ENCODE data around the gene DNPH1. TPM values are rescaled to one million over a fixed set of nuclear protein-coding genes. Genes with fewer than 3 reads are reported as not detected.

Gene DNPH1
- total and polyA plus RNA-seq, 9 of the 15 experiments (the other 6 are each of a cell fraction or from before 2014, with no cell fraction given), result 7.3 to 300 (median 68.7) TPM

DNA sequence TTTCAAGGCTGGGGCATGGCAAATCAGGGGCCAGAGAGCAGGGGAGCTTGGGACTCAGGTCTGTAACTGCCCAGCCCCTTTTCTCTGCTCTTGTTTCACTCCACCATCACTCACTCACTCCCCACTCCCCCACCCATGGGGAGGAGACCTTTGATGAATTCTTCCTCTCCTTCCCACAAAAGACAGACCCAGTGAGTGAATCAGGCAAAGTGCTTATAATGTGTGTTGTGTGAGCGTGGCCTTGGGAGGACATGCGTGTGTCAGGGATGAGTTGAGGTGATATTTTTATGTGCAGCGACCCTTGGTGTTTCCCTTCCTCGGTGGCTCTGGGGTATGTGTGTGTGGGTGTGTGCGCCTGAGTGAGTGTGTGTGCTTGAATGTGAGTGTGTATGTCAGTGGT lies 48.3 kb downstream of the DNPH1 start:
- Histone ChIP-seq H3K36me3 (ENCODE audit: control insufficient read depth, insufficient read depth, low read length) (peaks cover 61% of the 10 kb centered on the region), H3K27me3 (ENCODE audit: control insufficient read depth in 2 of 2, insufficient read depth in 2 of 2, low read length in 2 of 2) (no peaks in the 10 kb centered on the region), H3K4me1 (replicated peaks in 1 of 2; ENCODE audit: control insufficient read depth in 2 of 2, insufficient read depth in 2 of 2, low read length in 2 of 2) (peaks cover 37 to 54% of the 10 kb centered on the region in 2 experiments), H3K4me3 (no peak overlapping the region), H2AFZ (ENCODE audit: low read depth, low read length) (peak overlapping the region; percentile 89; the same call in 1 of the 2 replicates), H4K20me1 (replicated peaks; ENCODE audit: control insufficient read depth, insufficient read depth, low read length) (no peaks in the 10 kb centered on the region), H3K27ac (ENCODE audit: extremely low read depth, low read depth, low read length) (peak overlapping the region; percentile 85), H3K4me2 (ENCODE audit: insufficient read depth, low read length) (peak overlapping the region; percentile 99), H3K9me3 (replicated peaks; ENCODE audit: control insufficient read depth, insufficient read depth, low read depth, low read length) (no peaks in the 10 kb centered on the region), H3K79me2 (ENCODE audit: control insufficient read depth, insufficient read depth, low read length) (peaks cover 24% of the 10 kb centered on the region; the same call in 2 of the 3 replicates), H3K9ac (ENCODE audit: insufficient read depth in 1 of 2, low read depth in 2 of 2, low read length in 2 of 2) (peak overlapping the region; percentile 56 to 77; a peak in 3 of 4 replicates), H3K9me1 (ENCODE audit: control insufficient read depth, insufficient read depth, low read length) (no peaks in the 10 kb centered on the region)
- in situ Hi-C loops (cut with MboI), result no loop called here
- intact Hi-C loops (cut with micrococcal nuclease), result no loop called here
- no TSS peak for BruUV-seq (replicated peaks)
- ATAC-seq (peak; percentile 30), DNase-seq (ENCODE audit: extremely low read depth in 1 of 4, low spot score in 3 of 4) (peak in 2 of 4 experiments; percentile 59 to 61), FAIRE-seq (peak; percentile 80)
- ChIA-PET POLR2A (interaction anchor here (0.6 to 4.0 kb wide), 11 partner anchors 9 to 333 kb away, joined by 3 to 40 read pairs (median 3); partner anchors contain the start of genes CUL7, DNPH1 and SRF), CTCF (ENCODE audit: low intra/inter-chr PET ratio) (interaction anchor here (0.6 to 0.8 kb wide), 2 partner anchors 10 to 47 kb away, joined by 3 to 5 read pairs; no protein-coding TSS in a partner anchor)
- WGBS (ENCODE audit: insufficient coverage, low coverage, missing lambda C conversion rate), result 55% methylated on average over 5 of the region's 5 CpGs
- no peak for TF ChIP-seq MTF1 (CRISPR knock-in tag; IDR thresholded peaks at IDR 0.05; ENCODE audit: borderline replicate concordance)
- no peak for TF ChIP-seq HMG20B (CRISPR knock-in tag; IDR thresholded peaks at IDR 0.05)
- TF ChIP-seq, protein P1, sequence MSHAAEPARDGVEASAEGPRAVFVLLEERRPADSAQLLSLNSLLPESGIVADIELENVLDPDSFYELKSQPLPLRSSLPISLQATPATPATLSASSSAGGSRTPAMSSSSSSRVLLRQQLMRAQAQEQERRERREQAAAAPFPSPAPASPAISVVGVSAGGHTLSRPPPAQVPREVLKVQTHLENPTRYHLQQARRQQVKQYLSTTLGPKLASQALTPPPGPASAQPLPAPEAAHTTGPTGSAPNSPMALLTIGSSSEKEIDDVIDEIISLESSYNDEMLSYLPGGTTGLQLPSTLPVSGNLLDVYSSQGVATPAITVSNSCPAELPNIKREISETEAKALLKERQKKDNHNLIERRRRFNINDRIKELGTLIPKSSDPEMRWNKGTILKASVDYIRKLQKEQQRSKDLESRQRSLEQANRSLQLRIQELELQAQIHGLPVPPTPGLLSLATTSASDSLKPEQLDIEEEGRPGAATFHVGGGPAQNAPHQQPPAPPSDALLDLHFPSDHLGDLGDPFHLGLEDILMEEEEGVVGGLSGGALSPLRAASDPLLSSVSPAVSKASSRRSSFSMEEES (CRISPR knock-in tag; IDR thresholded peaks at IDR 0.05), result no peak
- TF ChIP-seq MAFF (IDR thresholded peaks at IDR 0.05; ENCODE audit: low read length), result no peak
- no peak for TF ChIP-seq FOXP4 (CRISPR knock-in tag; IDR thresholded peaks at IDR 0.05; ENCODE audit: borderline replicate concordance)
- TF ChIP-seq THAP7 (CRISPR knock-in tag; IDR thresholded peaks at IDR 0.05), result no peak
- TF ChIP-seq TCF3 (CRISPR knock-in tag; IDR thresholded peaks at IDR 0.05), result peak; percentile 10; the same call in 1 of the 2 replicates
- 0 out of 2 replicates have a peak, but pooled peaks have one; percentile 52 for TF ChIP-seq SUPT5H (IDR thresholded peaks at IDR 0.05)
- no peak for TF ChIP-seq PPARD (CRISPR knock-in tag; IDR thresholded peaks at IDR 0.05)
- TF ChIP-seq LARP7 (IDR thresholded peaks at IDR 0.05), result peak; percentile 50; the same call in 1 of the 2 replicates
- TF ChIP-seq RBM25 (IDR thresholded peaks at IDR 0.05; ENCODE audit: low read depth, low read length, severe bottlenecking), result no peak
- TF ChIP-seq ZC3H11A (IDR thresholded peaks at IDR 0.05; ENCODE audit: low read depth, low read length), result no peak
- no peak for TF ChIP-seq ZNF175 (CRISPR knock-in tag; IDR thresholded peaks at IDR 0.05; ENCODE audit: low read depth)
- no peak for TF ChIP-seq MED1 (CRISPR knock-in tag; IDR thresholded peaks at IDR 0.05; ENCODE audit: borderline replicate concordance)
- 0 out of 2 replicates have a peak, but pooled peaks have one; percentile 9 for TF ChIP-seq ARID1B (IDR thresholded peaks at IDR 0.05)
- no peak for TF ChIP-seq POU5F1 (IDR thresholded peaks at IDR 0.05; ENCODE audit: borderline replicate concordance, low read depth, low read length, partially characterized antibody)
- TF ChIP-seq POLR2A (conservative IDR thresholded peaks at IDR 0.05), result peak; percentile 14; the same call in 1 of the 2 replicates
- TF ChIP-seq ZBTB2 (IDR thresholded peaks at IDR 0.05), result 0 out of 2 replicates have a peak, but pooled peaks have one; percentile 43
